RCC 7860 (cell line): Measurements from ENCODE around the gene MIXL1.
"Not testable (repeated sequence)": the region's sequence is repeated elsewhere in the genome, so short reads cannot be mapped to it uniquely, and the experiment has no call there.

Experiments used
- DNase-seq: peaks from one replicate; pipeline ENCODE4 v3.0.0-alpha.2; 2015; ENCODE audit warnings: low spot score
- FAIRE-seq: peaks from 2 replicates; lab custom pipeline; 2012; peaks lifted over from hg19 to GRCh38; lab: Jason Lieb, UNC

The MIXL1 gene

GRCh38 chr1:226212545-226212944, 10.9 kb upstream of the MIXL1 start:
- DNase-seq = no peak
- FAIRE-seq = no peak

- FAIRE-seq = no peak
Measured at GRCh38 chr1:226215239-226215638, 8.2 kb upstream of the MIXL1 start.

GRCh38 chr1:226216056-226216455, 7.4 kb upstream of the MIXL1 start:
- DNase-seq (no peak), FAIRE-seq (no peak)

More at GRCh38 chr1:226215239-226215638, 8.2 kb upstream of the MIXL1 start:
- no peak for DNase-seq

GRCh38 chr1:226217273-226217672, 6.2 kb upstream of the MIXL1 start:
- FAIRE-seq = no peak
- DNase-seq = no peak

- FAIRE-seq (no peak), DNase-seq (no peak)
Measured at GRCh38 chr1:226220473-226221189, 2.8 kb upstream of the MIXL1 start.

- FAIRE-seq (no peak), DNase-seq (no peak)
Measured at GRCh38 chr1:226222686-226223085, 778 bp upstream of the MIXL1 start.

GRCh38 chr1:226223786-226224244, 351 bp downstream of the MIXL1 start:
- no peak for DNase-seq
- no peak for FAIRE-seq

- FAIRE-seq (no peak), DNase-seq (no peak)
Measured at GRCh38 chr1:226226601-226227000, 3.1 kb downstream of the MIXL1 start.

GRCh38 chr1:226233293-226233692, 9.8 kb downstream of the MIXL1 start:
- peak; percentile 51 for FAIRE-seq

GRCh38 chr1:226233806-226234205, 10.3 kb downstream of the MIXL1 start:
- no peak for FAIRE-seq
- DNase-seq = no peak

More at GRCh38 chr1:226233293-226233692, 9.8 kb downstream of the MIXL1 start:
- DNase-seq = no peak

- DNase-seq = no peak
- FAIRE-seq = no peak
Measured at GRCh38 chr1:226236826-226237225, 13.4 kb downstream of the MIXL1 start.

- DNase-seq (no peak), FAIRE-seq (no peak)
Measured at GRCh38 chr1:226239421-226239820, 16.0 kb downstream of the MIXL1 start.

- no peak for FAIRE-seq
- DNase-seq = no peak
Measured at GRCh38 chr1:226248091-226248490, 24.6 kb downstream of the MIXL1 start.

- FAIRE-seq = no peak
- no peak for DNase-seq
Measured at GRCh38 chr1:226248796-226249195, 25.3 kb downstream of the MIXL1 start.

- DNase-seq (no peak), FAIRE-seq (no peak)
Measured at GRCh38 chr1:226250511-226250910, 27.0 kb downstream of the MIXL1 start.

GRCh38 chr1:226252841-226253240, 29.4 kb downstream of the MIXL1 start:
- not testable (repeated sequence) for FAIRE-seq, DNase-seq

GRCh38 chr1:226253933-226254332, 30.5 kb downstream of the MIXL1 start:
- no peak for DNase-seq
- no peak for FAIRE-seq

- DNase-seq (no peak), FAIRE-seq (no peak)
Measured at GRCh38 chr1:226255380-226255779, 31.9 kb downstream of the MIXL1 start.

GRCh38 chr1:226261818-226262217, 38.4 kb downstream of the MIXL1 start:
- DNase-seq = no peak
- no peak for FAIRE-seq

- DNase-seq = no peak
- FAIRE-seq = no peak
Measured at GRCh38 chr1:226268421-226269124, 45.1 kb downstream of the MIXL1 start.

GRCh38 chr1:226272233-226272902, 48.9 kb downstream of the MIXL1 start:
- not testable (repeated sequence) for FAIRE-seq, DNase-seq

GRCh38 chr1:226274138-226274537, 50.7 kb downstream of the MIXL1 start:
- no peak for DNase-seq

More at GRCh38 chr1:226274138-226274537, 50.7 kb downstream of the MIXL1 start:
- no peak for FAIRE-seq
